Rectal smooth muscle tissue (tissue), 1 donor: ENCODE results near the gene SLC41A3.

Source experiments
- H3K27ac ChIP-seq: one replicate; pipeline ENCODE4 v1.7.0; 2013; ENCODE audit warnings: low read depth, low read length, inconsistent platforms
- H3K27me3 ChIP-seq: one replicate; pipeline ENCODE4 v1.7.0; 2013; ENCODE audit warnings: low read length; ENCODE audit not compliant: control insufficient read depth, insufficient read depth
- H3K36me3 ChIP-seq: one replicate; pipeline ENCODE4 v1.7.0; 2013; ENCODE audit warnings: low read length; ENCODE audit not compliant: control insufficient read depth, insufficient read depth
- H3K4me1 ChIP-seq: one replicate; pipeline ENCODE4 v1.7.0; 2013; ENCODE audit warnings: low read length; ENCODE audit not compliant: control insufficient read depth, insufficient read depth
- H3K4me3 ChIP-seq: one replicate; pipeline ENCODE4 v1.7.0; 2013; ENCODE audit warnings: low read length
- H3K9ac ChIP-seq: one replicate; pipeline ENCODE4 v1.7.0; 2013; ENCODE audit warnings: low read length

Gene SLC41A3

DNA sequence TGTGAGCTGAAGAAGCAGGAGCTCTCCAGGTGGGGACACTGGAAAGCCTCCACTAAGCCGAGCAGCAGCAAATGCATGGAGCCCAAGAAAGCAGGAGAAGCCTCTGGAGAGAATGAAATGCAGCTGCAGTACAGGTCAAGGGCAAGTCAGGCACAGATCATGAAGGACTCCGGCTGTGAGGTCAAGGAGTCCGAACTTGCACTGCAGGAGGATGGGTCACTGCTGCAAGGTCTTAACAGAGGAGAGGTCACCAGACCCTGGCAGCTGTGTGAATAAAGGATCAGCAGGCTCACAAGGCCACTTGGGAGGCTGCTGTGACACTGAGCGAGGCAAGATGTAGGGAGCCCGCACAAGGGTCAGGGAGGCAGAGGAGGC is 24.7 kb upstream of the SLC41A3 start:
- H3K9ac ChIP-seq, result no peak overlapping the region
- no peaks in the 10 kb centered on the region for H3K27me3 ChIP-seq
- H3K4me3 ChIP-seq, result no peak overlapping the region
- H3K36me3 ChIP-seq, result no peaks in the 10 kb centered on the region
- H3K4me1 ChIP-seq, result no peaks in the 10 kb centered on the region
- H3K27ac ChIP-seq, result no peak overlapping the region

DNA sequence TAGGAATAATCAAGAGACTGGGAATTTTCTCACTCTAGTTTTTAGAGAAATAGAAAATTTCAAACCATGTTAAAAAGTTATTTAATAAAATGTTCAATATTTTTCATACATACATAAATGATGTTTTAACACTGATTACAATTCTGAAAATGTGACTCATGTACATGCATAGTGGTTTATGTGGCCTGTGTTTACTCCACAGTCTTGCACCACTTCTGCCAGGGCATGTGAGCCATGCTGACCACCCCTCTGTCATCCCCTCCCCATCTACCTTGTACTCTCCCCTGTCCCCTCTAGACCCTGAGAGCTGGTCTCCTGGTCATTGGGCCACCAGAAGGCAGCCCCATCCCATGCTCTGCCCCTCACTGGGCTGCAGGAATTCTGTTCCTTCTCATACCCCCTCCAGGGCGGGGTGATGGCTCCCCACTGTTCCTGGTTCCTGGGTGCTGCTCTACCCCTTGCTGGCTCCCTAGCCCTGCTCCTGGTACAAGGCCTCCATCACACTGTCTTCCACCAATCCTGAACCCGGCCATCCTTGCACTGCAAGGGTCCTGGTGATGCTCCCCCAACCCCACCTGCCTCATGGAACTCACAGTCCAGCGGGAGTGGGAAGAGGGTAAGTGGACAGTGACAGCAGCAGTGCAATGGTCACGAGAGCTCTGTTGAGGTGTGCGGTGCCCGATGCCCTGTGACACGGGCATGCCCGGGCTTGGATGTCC is 24.2 kb upstream of the SLC41A3 start:
- H3K4me3 ChIP-seq, result no peak overlapping the region
- H3K4me1 ChIP-seq, result peaks cover under 1% of the 10 kb centered on the region
- no peak overlapping the region for H3K27ac ChIP-seq
- no peak overlapping the region for H3K9ac ChIP-seq
- no peaks in the 10 kb centered on the region for H3K27me3 ChIP-seq
- H3K36me3 ChIP-seq, result no peaks in the 10 kb centered on the region

DNA sequence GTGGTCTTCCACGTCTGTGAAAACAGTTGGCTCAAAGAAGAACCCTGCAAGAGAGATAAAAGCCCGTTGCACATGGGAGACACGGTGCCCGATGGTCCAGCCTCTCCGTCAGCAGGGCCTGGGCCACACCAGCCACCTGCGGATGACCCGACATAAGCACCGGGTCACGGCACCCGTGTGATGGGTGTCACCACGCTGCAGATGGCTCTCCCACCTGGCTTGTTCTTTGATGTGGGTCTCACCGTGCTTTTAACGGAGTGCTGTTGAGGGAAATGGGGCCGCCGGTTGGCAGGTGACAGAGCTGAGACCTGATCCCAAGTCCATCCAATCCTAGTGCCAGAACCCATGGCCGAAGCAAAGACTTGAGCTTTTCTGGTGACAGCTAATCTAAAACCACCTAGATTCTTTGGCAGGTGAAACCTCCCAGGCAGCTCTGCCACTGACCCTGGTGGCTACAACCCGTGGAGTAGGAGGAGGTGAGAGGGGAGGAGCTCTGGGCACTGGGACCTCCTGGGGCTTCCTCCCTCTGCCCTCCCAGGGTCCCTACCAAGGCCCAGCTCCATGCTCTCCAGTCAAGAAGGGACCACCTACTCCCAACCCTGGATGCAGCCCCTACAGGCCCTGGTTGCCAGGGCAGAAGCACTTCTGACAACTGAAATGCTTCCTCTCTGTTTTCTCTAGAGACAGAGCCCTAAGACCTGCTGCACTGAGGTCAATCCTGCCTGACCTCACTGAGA is 23.4 kb upstream of the SLC41A3 start:
- Histone ChIP-seq H3K9ac (no peak overlapping the region), H3K4me3 (no peak overlapping the region), H3K4me1 (peaks cover 7% of the 10 kb centered on the region), H3K27me3 (no peaks in the 10 kb centered on the region), H3K36me3 (no peaks in the 10 kb centered on the region), H3K27ac (no peak overlapping the region)

DNA sequence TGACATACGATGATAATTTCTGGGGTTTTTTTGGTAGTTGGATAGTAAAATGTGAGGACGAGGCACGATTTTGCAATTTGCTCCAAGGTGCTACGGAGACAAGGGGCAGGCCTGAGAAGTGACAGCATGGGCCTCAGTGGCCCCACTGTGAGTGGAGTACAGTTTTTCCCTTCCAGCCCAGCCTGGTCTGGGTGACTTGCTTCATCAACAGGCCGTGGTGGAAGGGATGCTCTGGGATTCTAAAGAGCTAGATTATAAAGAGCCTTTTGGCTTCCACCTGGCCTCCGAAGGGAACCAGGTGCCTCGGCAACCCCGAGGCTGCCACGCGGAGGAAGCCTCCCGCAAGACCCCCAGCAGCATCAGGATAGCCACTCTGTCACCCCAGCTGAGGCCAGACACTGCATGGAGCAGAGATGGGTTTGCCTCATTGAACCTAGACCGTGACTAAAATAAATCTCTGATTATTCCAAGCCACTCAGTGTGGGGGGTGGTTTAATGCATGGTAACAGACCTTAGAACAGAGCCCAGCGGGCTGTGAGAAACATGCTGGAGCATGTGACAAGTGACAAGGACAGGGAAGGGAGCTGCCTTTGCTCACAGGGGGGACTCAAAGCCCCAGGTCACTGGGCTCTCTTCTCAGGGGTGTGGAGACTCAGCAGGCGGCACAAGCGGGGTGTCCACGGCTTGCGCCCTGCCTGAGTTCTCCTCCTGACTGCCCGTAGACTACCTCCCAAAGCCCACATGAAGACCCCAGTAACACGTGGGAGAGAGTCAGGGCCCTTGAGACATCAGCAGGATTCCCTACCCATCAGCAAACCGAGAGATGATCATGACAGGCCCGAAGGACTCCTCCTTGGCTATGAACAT is 22.6 kb upstream of the SLC41A3 start:
- peaks cover 11% of the 10 kb centered on the region for H3K4me1 ChIP-seq
- H3K9ac ChIP-seq, result no peak overlapping the region
- no peak overlapping the region for H3K27ac ChIP-seq
- H3K4me3 ChIP-seq, result no peak overlapping the region
- H3K27me3 ChIP-seq, result no peaks in the 10 kb centered on the region
- no peaks in the 10 kb centered on the region for H3K36me3 ChIP-seq

DNA sequence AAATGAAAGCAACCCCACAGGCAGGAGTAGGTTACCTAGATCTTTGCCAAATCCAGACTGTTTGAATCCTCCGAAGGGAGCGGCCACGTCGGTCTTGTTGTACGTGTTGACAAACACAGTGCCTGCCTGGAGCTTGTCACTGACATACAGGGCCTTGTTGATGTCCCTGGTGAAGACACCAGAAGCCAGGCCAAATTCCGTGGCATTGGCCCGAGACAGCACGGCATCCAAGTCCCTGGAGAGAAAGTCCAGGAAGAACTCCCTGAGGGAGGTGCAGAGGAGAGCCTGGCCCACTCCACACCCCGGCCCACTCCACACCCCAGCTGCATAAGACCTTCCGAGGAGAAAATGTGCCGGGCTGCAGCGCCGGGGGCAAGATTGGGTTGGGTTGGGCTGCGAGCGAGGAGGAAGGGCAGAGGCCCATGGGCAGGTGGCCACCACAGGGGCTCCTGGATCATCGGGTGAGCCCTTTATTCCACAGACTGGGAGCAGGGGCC is 21.8 kb upstream of the SLC41A3 start:
- Histone ChIP-seq H3K9ac (no peak overlapping the region), H3K4me1 (peaks cover 11% of the 10 kb centered on the region), H3K36me3 (no peaks in the 10 kb centered on the region), H3K27me3 (no peaks in the 10 kb centered on the region), H3K27ac (no peak overlapping the region), H3K4me3 (no peak overlapping the region)

DNA sequence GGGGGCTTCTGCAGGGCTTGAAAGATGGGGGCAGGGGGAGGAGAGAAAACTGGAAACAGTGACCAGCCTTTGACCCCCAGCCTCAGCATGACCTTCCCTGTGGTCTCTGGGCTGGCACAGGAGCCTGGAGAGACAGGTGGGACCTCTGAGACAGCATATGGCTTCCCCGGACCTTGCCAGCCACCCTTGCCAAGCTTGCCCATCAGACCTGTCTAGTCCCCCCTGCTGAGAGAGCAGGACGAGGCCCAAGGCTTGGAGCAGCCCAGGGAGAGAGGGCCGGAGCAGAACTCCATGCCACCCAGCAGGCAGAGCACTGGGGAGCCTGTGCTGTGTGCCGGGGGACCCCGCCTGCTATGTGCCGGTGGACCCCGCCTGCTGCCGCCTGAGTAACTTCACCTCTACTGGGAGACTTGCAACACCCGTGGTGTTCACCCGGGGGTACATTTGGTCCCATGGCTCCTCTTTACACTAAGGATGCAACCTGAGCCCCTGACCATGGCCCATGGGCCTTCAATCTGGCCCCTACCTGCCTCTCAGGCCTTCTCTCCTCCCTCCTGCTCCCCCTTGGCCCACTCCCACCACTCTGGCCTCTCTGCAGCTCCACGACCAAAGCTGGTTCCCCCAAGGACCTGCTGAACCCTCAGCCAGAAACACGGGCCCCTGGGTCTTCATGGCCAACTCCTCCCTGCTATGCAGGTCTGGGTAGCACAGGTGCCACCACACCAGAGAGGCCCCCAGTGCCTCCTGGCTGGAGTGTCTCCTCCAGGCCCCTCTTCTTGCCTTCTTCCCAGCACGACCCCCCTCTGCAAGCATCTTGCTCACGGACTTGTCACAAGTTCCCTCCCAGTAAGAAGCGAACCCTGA is 21.1 kb upstream of the SLC41A3 start:
- H3K27ac ChIP-seq, result no peak overlapping the region
- peaks cover 11% of the 10 kb centered on the region for H3K4me1 ChIP-seq
- H3K36me3 ChIP-seq, result no peaks in the 10 kb centered on the region
- no peak overlapping the region for H3K9ac ChIP-seq
- no peaks in the 10 kb centered on the region for H3K27me3 ChIP-seq
- H3K4me3 ChIP-seq, result no peak overlapping the region

DNA sequence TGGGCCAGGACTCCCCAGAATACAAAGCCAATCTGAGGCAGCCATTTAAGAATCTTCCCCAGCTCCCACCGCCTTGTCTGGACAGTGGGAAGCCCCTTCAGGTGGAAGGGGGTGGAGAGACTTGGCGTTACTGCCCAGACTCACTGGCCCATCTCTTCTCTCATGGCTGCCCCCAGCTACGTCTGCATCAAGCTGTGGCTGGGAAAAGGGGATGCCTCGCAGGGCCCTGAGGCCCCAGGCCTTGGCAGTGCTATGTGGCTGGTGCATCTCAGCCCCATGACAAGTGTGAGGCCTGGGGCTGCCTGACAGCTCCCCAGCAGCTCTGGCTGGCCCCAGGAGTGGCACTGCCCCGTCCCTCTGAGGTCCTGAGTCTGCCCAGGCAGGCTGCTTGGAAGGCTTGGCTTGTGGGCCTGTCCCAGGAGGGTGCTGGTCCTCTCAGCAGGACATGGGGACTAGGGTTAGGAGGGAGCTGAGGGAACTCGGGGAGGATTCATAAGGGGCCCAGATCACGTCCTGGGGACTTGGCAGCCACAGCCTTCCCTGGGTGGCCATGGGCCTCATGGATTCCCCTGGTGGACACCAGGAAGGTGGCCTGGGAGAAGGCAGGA is 20.2 kb upstream of the SLC41A3 start:
- Histone ChIP-seq H3K36me3 (no peaks in the 10 kb centered on the region), H3K4me3 (no peak overlapping the region), H3K27ac (no peak overlapping the region), H3K27me3 (no peaks in the 10 kb centered on the region), H3K9ac (no peak overlapping the region), H3K4me1 (peaks cover 11% of the 10 kb centered on the region)

DNA sequence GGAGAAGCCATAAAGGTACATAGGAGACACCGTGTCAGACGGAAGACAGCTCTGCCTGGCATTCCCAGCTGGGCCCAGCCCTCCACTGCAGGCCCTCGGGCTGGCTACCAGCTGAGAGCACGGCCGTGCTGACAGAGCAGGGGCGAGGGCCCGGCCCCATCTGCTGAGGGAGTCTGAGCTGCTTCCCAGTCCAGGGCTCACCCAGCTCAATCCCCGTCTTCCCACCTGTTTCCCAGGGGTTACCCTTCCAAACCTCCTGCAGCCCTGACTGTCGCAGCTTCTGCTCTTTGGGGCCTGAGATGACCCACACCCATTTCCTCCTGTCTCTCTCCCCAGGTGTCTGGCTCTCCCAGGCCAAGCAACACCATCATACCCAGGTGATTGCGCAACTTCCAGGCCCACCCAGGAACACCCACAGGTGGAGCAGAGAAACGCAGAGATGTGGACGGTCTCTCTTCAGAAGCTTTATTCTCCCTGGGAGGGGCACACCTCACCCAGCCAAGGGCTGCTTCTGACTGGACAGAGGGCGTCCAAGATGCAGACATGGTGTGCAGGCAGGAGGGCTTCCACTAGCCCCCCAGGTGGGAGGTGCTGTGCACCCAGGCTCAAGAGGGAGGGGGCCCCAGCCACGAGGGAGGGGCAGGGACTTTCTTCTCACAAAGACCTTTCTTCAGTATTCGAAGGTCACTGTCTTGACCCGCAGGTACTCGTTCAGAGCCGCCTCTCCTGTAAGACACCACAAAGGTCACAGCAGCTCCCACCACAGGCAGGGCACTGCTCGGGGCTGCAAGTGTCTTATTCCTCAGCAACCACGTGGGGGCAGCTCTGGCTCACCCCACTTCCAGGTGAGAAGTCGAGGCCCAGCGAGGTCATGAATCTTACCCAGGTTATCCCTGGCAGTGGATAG is 19.4 kb upstream of the SLC41A3 start:
- H3K4me3 ChIP-seq, result no peak overlapping the region
- no peaks in the 10 kb centered on the region for H3K36me3 ChIP-seq
- H3K27ac ChIP-seq, result peak overlapping the region; percentile 69
- H3K9ac ChIP-seq, result peak overlapping the region; percentile 16
- no peaks in the 10 kb centered on the region for H3K27me3 ChIP-seq
- H3K4me1 ChIP-seq, result peaks cover 11% of the 10 kb centered on the region

DNA sequence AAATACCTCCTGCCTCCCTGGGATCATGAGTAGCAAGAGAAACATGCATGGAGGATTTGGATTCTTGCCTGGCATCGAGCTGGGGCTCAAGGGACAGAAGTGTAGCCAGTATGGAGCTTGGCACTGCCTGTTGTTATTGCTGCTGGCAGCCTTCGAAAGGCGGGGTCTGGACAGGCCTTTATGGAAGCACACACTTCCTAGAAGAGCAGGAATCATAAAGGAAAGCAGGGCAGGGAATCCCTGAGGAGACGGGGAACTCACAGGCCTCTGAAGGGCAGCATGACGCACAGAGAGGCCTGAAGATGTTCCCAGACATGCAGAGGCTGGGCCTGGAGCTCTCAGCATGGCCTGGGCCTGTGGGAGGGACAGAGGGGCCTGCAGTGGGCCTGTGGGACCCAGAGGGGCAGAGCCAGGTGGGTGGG is 18.6 kb upstream of the SLC41A3 start:
- Histone ChIP-seq H3K4me3 (no peak overlapping the region), H3K36me3 (no peaks in the 10 kb centered on the region), H3K27me3 (no peaks in the 10 kb centered on the region), H3K4me1 (peaks cover 11% of the 10 kb centered on the region), H3K9ac (peak overlapping the region; percentile 16), H3K27ac (peak overlapping the region; percentile 69)

DNA sequence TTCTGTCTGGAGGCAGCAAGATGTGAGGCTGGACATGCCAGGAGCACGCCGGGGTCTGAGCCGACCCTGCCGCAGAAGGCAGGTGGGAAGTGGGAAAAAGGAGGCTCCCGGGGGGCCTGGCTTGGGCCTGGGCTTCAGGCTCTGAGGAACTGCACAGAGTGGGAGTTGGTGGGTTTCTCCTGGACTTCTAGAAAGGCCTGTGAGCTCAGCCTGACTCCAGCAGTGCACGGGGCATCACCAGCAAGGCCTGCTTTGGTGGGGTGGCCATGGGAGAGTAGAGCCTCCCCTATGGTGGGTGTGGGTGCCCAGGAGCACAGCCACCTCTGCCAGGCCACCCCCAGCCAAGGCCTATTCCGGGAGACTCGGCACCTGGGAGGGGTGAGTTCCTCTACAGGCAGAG is 18.1 kb upstream of the SLC41A3 start:
- Histone ChIP-seq H3K4me1 (peaks cover 11% of the 10 kb centered on the region), H3K27me3 (no peaks in the 10 kb centered on the region), H3K27ac (peak overlapping the region; percentile 69), H3K36me3 (no peaks in the 10 kb centered on the region), H3K4me3 (no peak overlapping the region), H3K9ac (no peak overlapping the region)

DNA sequence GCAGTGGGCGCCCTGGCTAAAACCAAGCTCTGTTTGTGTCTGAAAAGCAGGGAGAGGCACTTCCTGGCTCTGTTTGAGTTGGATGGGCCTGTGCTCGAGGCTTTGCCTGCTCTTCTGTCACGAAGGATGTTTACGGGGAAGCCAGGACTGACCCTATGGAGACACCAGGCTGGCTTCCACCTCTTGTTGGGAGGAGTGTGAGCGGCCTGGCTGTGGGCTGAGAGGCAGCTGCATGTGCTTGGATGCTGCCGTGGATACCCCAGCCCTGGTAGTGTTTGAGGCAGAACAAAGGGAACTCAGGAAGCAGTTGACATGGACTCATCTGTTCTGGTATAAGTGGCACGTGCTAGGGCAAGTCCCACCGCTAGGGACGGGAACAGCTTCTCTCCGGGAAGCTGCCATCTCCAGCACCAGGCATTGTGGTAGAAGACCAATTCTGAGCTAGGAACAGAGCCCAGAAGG is 17.6 kb upstream of the SLC41A3 start:
- Histone ChIP-seq H3K4me3 (no peak overlapping the region), H3K27me3 (no peaks in the 10 kb centered on the region), H3K9ac (no peak overlapping the region), H3K27ac (no peak overlapping the region), H3K36me3 (no peaks in the 10 kb centered on the region), H3K4me1 (peaks cover 11% of the 10 kb centered on the region)
